ENCODE results near the gene SDF2L1.

Gene SDF2L1

DNA sequence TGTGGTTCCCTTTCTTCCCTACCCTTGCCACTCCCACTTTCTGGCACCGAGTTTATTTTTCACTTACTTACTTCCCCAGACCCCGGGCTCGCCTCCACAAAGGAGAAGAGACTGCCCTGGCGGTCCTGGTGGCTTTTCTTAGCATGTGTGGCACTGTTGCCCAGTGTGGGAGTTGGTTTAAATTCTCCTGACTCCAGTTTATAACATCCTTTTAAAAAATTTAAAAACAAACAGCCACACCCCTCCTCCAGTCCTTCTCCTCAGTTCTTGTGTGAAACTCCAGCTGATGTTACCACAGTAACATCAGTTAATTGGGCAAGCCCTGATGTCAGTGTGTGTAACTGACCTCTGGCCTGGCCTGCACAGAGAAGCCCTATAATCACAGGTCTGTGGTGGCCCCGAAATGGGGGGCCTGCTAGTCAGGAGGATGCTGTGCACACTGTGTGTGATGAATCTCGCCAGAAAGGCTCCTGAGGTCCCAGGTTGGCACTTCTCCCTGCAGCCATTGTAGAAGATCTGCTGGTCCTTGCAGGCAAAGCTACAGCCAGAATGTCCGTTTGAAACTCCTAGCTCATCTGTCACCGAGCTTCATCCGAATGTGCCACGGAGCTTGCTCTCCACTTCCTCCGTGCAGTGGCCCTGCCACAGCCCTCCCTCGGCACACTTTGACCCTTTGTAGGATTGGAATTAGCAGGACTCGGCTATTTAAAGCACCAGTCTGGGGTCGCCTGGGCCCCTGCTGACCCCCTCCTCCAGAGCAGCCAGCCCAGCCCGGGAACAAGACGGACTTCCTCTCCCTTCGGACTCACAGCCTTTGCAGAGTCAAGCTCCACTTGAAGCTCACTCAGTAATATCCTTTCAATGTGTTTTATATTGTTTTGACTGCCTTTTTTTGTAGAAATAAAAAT, 19.8 kb upstream of the SDF2L1 start:
- no peak for DNase-seq

DNA sequence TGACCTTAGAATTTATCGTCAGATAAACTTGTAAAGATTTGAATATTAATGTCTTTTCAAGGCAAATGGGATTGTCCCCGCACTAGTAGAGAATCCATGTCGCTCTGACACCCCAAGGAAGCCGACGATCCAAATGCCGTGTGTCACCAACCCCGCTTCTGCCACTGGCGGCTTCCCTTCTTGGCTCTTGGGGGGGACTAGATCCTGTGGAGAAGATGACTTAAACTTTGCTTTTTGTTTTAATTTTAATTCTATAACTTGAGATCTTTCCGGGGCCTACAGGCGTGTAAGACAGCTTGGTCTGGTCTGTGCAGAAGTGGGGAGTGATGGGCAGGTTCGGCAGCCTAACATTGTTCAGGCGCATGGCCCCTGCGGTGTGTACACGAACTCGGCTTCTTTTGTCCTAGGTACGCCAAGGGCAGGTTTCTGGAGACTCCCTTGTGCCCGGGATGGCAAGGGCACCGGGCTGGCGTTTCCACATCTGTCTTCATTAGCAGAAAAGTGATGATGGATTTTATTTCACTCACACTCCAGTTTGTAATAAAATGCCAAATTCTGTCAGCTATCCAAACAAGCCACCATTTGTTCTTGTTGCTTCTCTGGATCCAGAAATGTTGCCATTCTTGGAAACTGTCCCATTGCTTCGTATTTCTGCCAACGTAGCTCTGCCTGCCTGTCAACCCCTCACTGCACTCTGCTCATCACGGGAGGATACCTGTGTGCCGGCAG, 19.0 kb upstream of the SDF2L1 start:
- no peak for DNase-seq

DNA sequence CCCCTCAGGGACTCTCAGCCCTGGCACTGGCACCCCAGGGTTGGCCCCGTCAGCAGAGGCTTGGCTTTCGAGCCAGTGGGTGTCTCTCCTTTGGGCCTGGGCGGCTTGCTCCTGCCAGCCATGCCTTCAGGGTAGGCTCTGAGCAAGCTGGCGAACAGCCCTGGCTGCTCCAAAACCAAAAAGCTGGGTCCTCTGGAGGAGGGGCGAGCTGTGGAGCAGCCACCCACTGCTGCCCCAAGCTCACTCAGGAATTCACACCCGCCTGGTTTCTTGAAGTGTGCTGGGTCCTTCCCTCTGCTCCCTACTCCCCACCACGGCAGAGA, 18.5 kb upstream of the SDF2L1 start:
- no peak for DNase-seq

DNA sequence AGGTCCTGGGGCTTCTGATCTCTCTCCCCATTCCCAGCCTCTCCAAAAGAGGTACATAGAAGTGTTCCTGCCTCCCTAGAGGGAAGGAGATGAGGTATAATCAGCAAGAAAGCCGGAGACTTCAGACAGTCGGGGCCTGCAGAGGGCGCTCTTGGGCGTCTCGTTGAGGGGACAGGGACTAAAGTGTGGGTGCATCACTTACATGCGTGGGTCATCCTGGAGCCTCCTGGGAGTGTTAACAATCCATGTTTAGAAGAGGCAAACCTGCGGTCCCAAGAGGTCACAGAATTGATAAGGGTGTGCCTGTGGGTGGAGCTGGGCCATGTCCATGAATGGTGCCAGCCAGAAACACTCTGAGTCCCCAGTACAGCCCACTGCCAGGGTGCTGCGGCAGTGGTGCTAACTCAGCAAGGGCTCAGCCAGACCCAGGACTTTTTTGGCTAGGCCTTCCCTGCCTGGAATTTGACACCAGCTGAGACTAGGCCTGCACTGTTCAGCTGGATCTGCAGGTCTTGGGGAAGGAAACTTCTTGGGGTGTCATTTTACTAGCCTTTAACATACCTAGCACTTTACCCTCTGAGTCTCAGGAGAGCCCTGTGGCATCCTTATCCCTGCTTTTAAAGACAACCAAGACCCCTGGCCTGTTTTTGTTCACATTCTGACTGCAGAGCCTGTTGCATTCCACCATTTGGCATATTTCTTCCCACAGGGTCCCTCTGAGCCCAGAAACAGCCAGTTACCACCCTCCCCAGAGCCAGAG, 17.8 kb upstream of the SDF2L1 start:
- peak; percentile 49 for DNase-seq

DNA sequence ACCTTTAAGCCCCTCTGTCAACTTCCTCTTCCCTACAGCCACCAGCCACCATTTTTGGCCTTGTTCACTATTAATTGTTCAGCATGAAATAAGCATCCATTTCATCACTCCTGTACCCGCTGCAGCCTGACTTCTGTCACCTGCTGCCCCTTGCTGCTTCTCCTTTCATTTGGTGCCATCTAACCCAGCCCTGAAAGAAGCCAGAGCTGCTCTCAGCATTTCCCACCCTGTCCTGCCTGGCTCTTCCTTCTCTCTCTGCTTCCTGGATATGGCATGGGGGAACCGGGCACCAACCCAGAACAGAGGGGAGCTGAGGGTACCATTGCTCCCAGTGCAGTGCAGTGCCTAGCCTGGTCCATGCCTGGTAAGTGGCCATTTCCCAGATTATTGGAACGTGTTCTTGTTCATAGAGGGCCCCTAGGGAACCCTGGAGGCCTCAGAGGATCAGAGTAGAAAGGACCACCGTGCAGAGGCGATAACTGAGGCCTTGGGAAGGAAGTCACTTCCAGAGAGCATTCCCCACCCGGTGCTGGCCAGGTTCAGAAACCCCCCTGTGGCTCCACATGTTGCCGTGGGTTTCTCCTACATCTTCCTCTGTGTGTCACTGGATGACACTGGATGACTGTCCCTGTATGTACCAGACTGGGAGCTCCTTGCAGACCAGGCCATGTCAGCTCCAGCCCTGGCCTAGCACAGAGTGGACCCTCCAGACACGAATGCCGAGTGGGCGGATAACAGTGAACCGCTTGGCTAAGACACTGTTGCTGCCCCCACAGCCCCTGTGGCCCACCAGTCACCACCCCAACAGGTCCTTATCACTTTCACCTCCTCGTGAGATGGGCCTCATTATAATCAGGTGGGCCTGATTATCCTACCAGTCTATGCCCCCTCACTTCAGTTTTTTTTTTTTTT, 17.0 kb upstream of the SDF2L1 start:
- no peak for DNase-seq

DNA sequence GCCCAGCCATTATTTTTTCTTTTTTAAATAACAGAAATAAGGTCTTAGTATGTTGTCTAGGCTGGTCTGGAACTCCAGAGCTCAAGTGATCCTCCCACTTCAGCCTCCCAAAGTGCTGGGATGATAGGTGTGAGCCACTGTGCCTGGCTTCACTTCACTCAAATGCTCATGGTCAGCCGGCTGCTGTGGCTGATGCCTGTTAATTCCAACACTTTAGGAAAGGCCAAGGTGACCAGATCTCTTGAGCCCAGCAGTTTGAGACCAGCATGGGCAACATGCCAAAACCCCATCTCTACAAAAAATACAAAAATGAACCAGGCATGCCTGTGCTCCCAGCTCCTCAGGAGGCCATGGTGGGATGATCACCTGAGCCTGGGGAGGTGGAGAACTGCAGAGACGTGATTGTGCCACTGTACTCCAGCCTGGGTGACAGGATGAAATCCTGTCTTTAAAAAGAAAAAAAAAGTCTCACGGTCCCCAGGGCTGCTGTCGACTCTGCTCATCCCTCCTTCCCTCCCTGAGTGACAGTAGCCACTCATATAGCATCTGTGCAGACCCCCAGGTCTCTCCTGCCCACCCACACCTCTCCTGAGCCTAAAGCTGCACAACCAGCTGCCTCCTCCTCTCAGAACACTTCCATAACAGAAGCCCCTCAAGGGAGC, 15.9 kb upstream of the SDF2L1 start:
- no peak for DNase-seq

DNA sequence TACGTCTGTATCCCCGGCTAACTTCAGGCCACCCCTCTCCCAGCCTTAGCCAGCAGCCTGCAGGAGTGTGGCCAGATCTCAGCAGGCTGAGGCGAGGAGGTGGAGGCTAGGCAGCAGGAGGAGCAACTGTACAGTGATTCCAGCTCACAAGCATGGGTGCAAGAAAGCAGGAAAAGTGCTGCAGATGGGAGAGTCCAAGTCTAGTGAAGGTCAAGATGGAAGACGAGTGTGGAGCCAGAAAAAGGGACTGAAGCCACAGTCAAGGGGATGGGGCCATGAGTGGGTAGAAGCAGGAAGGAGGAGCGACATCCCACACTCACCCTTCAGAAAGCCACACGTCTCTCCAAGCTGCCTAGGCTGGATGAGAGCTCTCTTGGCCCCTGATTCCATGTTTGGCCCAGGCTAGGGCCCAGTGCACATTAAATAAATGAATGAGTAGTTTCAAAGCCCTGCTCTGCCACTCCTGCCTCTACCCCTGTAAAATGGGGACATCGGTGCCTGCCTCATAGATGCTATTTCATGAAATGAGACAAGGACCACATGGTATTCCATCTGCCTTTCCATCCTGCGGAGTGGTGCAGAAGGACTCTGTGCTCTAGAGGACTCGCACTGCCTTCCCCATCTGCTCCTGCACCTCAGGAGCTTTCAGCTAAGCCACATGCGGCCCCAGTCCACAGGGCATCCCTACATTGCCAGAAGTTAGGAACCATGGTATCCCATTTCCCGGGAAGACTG, 15.2 kb upstream of the SDF2L1 start:
- no peak for DNase-seq

DNA sequence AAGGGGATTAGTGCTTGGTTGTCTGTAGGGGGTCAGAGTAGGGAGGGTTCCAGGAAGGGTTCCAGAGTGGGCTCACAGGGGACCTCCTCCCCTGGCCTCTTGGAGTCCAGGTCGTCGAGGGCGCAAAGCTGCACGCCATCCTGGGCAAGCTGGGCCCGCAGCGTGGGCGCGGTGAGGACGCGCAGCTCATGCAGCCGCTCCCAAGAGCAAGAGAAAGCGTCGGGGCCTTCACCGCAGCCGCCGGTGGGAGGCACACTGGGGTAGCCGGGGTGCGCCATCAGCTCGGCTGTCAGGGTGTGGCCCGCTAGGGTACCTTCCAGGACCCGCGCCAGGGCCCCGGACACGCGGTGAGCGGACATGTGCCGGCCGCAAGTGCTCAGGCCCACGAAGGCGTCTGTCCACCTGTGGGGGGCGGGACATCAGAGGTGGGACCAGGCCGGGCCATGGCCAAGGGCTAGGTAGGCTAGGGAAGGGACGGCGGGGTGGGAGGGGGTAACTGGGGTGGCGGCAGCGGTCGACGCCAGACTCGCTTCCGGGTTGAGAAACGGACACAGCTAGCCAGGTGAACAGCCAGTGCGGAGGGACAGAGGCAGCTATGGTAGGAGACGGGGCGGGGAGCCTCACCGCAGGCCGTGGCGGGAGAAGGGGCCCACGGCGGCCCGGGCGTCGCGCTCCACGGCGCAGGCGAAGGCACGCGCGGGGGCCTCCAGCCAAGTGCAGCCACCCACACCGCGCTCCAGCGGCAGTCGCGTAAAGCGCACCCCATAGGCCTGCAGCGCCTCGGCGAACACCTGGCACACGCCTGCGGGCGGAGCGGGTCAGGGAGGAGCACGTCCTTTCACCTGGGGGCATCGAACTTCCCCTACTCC, 13.5 kb upstream of the SDF2L1 start:
- DNase-seq: no peak

DNA sequence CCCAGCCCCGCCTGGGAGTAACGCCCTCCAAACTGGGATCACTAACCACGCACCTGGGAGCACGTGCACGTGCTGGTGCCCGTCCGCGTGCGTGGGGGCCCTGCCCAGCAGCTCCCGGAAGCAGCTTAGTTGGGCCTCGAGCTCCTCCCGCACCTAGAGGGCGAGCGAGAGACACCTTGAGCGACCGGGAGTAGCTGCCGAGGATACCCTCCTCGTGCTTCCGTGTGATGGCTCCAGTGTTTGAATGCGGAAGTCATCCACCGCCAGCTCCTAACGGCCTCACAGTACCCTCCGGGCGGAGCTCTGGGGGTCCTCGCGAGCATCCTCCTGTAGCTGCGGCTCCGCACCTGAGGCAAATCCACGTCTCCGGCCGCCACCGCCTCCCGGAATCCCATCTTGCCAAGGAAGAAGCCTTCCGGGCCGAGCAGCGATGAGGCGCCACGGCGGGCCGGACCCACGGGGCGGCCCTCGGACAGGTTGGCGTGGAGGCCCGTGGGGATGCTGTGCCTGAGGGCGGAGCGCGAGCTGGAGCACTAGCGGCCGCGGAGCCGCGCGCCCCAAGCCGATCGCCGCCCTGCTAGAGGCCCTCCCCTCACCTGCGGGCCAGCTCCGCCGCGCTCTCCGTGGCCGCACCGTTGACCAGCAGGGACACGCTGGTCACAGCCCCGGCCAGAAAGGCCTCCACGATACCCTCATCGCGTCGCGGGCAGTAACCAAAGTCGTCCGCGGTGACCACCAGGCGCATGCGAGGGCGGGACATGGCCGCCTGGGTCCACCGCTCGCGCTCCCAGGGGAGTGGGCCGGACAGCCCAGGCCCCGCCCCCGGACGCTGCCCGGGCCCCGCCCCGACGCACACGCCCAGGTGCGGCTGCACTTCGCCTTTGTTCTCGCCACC, 12.6 kb upstream of the SDF2L1 start, which contains the start of gene YDJC:
Gene YDJC, minus strand, starts transcription at position 768 of the 895 bp plus-strand sequence. Its CDS starts 8 bp downstream, at position 760.
- DNase-seq: peak; percentile 96

DNA sequence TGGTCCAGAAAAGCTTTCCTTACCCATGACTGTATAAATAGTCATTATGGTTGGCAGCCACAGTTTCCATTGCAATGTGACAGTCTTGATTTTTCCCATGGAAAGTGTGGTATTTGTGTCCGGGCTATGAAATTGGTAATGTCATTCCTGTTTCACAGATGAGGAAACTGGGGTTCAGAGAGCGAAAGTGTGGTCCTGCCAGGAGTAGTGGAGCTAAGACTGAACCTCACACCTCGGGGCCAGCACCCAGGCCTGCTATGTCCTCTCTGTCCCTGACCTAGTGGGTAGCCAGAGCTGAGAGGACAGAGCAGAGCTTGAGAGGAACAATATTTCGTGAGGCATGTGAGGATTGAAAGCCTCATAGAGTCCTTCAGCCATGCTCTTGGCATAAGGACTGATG, 11.1 kb upstream of the SDF2L1 start:
- no peak for DNase-seq

DNA sequence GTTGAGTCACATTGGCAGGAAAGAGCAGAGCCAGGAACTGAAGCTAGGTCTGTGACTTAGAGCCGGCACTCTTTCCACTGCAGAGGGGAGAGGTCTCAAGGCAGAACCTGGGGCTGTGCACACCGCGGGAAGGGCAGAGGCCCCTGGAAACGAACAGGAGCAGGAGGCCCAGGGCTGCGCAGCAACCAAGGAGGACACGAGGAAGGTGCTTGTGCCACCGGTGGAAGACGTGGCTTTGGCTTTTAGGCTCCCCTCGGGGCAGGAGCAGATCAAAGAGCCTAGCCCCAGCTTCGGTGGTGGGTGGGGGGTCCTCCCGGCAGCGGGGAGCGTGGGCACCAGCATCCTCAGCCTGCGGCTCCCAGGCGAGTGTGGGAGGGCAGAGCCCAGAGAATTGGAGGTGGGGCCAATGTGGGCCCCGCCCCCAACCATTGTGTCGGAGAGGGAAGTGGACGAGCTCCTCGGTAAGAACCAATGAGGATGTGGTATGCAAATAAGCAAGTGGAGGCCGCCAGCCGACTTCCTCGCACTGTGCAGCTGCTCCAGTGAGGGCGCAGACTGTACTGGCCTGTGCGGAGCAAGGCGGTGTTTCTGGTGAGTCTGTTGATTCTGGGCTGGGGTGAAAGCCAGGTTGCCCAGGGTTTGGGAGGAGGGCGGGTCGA, 9.7 kb upstream of the SDF2L1 start, which contains the start of gene CCDC116:
Gene CCDC116, plus strand, starts transcription at position 524 of the 659 bp plus-strand sequence. CDS start 422 bp downstream, outside the sequence.
- peak; percentile 71 for DNase-seq

DNA sequence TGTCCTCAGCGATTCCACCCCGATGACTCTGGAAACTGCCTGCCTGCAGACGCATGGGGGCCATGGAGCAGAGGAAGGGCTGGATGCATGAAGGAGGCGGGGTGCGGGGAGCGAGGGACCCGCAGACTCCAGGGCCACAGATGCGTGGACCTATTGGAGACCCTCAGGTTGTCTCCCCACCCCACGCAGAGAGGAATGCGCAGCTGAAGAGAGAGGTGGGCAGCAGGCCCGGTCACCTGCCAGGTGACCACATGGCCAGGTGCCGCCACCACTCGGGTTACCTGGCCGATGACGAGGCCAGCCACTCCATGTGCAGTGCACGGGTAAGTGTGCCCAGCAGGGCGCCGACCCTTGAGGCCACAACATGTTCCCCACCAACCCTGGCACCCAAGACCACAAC, 9.2 kb upstream of the SDF2L1 start:
- no peak for DNase-seq

DNA sequence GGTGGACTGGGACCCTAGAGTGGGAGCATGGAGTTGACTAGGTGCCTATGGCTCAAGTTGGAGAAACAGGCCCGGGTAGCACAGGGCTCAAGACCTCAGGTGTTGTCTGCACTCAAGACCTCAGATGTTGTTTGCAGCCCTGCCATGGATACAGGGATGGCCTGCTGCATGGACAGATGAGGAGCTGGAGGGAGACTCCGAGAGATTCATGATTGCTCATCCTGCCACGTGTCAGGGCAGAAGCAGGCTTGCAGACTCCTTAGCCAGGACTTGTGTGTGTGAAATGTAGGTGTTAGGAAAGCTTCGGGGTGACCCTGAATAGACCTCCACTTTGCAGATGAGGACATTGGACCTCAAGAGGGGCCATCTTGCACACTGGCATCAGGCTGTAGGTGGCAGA, 8.6 kb upstream of the SDF2L1 start:
- no peak for DNase-seq

DNA sequence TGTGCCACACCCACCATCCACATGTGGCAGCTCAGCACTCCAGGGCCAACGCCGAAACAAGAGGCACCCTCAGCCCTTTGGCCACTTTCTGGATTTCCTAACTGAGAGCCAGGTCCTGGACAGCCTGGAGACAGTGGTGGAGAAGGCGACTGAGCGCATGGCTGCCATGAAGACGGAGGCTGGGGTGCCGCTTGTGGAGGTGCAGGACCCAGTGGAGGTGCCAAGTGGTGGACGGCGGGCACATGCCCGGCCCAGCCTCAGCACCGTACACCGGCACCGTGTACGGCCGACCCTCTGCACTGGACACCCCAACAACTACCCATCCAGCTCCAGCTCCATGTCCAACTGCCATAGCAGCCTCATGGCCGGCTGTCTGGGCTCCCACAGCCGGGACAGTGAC, 8.0 kb upstream of the SDF2L1 start:
- DNase-seq: no peak

DNA sequence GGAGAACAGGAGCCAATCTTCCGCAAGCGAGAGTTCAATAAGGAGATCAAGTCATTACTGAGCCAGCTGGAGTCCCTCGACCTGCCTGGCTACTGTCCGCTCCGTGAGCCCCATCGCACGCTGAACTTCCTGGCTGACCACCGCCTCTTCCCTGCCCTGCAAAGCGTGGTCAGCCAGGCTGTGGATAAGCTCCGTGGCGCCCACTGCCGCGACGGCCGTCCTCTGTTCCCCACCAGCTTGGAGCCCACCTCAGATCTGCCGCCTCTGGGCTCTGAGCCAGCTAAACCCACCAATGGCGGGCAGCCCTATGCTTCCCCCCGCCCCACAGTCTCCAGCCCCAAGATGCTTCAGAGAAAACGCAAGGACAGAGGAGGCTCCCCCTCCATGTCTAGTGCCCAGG, 7.3 kb upstream of the SDF2L1 start:
- no peak for DNase-seq

DNA sequence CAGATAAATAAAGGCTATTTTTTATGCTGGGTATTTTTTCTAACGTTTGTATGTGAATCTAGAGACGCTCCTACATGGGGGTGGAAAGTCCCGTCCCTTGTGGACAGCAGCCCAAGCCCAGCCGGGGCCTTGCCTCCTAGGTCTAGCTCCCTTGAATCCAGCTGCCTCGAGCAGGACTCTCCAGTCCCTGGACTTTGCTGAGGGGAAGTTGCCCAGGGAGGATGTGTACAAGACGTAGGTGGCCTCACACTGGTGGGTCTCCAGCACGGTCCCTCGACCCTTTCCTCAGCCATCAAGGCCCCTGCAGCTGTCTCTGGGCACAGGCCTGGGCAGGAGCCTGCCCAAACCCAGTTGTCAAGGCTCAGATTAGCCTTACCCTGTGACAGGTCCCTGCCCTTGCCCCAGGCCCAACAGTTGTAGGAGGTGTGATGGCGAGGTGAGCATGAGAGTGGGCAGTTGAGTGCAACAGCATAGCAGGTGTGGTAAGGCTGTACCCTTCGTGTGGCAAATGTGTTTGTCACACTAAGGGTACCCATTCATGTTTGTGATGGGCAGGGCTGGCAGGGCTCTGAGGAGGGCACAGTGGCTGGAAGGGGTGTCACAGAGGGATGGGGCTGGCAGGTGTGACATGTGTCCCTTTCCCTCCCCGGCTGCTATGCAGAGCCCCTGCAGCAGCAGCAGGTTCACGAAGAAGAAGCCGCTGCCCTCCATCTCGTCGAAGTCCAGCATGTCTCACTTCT, 6.2 kb upstream of the SDF2L1 start:
- DNase-seq: no peak

DNA sequence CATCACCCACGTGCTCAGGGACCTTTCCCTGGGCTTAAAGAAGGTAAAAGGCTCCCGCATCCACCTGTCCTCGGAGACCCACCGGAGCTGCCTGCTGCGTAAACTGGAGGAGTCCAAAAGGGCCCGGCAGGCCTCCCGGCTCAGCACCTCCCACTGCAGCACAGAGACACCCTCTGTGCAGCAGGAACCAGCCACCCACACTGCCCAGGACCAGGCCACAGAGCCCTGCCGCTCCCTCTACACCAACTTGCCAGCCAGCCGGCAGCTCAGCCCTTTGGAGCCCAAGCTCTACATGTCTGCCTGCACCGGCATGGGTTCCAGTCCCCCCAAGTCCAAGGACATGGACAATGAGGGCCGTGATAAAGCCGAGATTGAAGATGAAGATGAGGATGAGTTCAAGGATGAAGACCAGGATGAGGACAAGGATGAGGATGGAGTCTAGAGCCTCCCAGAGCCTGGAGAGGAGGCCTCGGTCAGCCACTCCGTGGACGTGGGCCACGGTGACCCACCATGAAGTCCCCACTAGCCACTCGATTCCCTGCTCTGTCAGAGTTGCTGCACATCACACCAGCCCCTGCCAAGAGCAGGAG, 5.4 kb upstream of the SDF2L1 start:
- DNase-seq: no peak
